HepG2 (cell line): ENCODE data around the gene PSD4. TPM values are rescaled to one million over a fixed set of nuclear protein-coding genes. Genes with fewer than 3 reads are reported as not detected.

ENCODE experiments used
- ATAC-seq: fragments of 200-7000 bp; cut with Tn5 transposase; 3 replicates; pipeline ENCODE4 v1.9.1; 2020; ENCODE audit warnings: mild to moderate bottlenecking, moderate library complexity
- BruUV-seq: library from RNA; stranded (reverse); fragments of 400-500 nt; replicated peaks from 2 replicates; lab custom pipeline; 2021; lab: Mats Ljungman, UMichigan
- CTCF ChIA-PET: fragments of 300-600 bp; formaldehyde crosslinking; extraction: SDS; loops from one replicate; lab custom pipeline; 2021; ENCODE audit warnings: low total read pairs, inconsistent platforms, low intra/inter-chr PET ratio; lab: Yijun Ruan, JAX
- POLR2A ChIA-PET: fragments of 350-600 bp; sonication (Branson Sonifier 250); formaldehyde crosslinking; loops from one replicate; lab custom pipeline; 2020; ENCODE audit warnings: antibody characterized with exemption, inconsistent platforms; lab: Yijun Ruan, JAX
- DNase-seq: peaks from one replicate; pipeline ENCODE4 v3.0.0-alpha.2; 2015; ENCODE audit warnings: low spot score
- FAIRE-seq: peaks from 3 replicates; lab custom pipeline; 2011; peaks lifted over from hg19 to GRCh38; lab: Jason Lieb, UNC
- H2AFZ ChIP-seq: one replicate; pipeline ENCODE4 v1.6.1; 2011; ENCODE audit warnings: low read length, inconsistent platforms
- H3K27ac ChIP-seq: fragments of 300-600 bp; 3 replicates; pipeline ENCODE4 v1.8.0; 2011; ENCODE audit warnings: mixed run types, mild to moderate bottlenecking, mixed read lengths, low read length, inconsistent platforms; ENCODE audit not compliant: insufficient read depth; ENCODE audit errors: extremely low read length
- H3K27me3 ChIP-seq, 2 experiments: fragments of 200-600 bp in 1 of 2; 2 replicates in 1 of 2; 3 replicates in 1 of 2; pipeline versions ENCODE4 v1.6.0 to v1.8.0; 2011; ENCODE audit warnings: low read length in 2 of 2, mild to moderate bottlenecking in 2 of 2, moderate library complexity in 2 of 2, inconsistent platforms in 1 of 2; ENCODE audit not compliant: insufficient read depth in 2 of 2, control insufficient read depth in 1 of 2
- H3K36me3 ChIP-seq, 2 experiments: fragments of 200-600 bp in 1 of 2; replicated peaks in 1 of 2; 2 replicates in 1 of 2; 3 replicates in 1 of 2; pipeline versions ENCODE4 v1.5.1 to v1.8.0; 2011; ENCODE audit warnings: low read length in 2 of 2, inconsistent platforms in 1 of 2; ENCODE audit not compliant: insufficient read depth in 2 of 2, control insufficient read depth in 1 of 2
- H3K4me1 ChIP-seq: 2 replicates; pipeline ENCODE4 v1.5.1; 2012; ENCODE audit warnings: low read length, inconsistent platforms; ENCODE audit not compliant: insufficient read depth
- H3K4me2 ChIP-seq: 2 replicates; pipeline ENCODE4 v1.6.0; 2011; ENCODE audit warnings: low read depth, low read length, inconsistent platforms
- H3K4me3 ChIP-seq, 3 experiments: fragments of 200-600 bp in 1 of 3; sonication (generic), shearing (Covaris generic) in 1 of 3; replicated peaks in 1 of 3; 2 replicates each; pipeline ENCODE4 v1.5.1; 2011 to 2016; ENCODE audit warnings: low read length in 3 of 3, inconsistent platforms in 2 of 3, low read depth in 2 of 3, mild to moderate bottlenecking in 2 of 3, control low read depth in 1 of 3, mixed read lengths in 1 of 3; ENCODE audit not compliant: insufficient read depth in 1 of 3
- H3K79me2 ChIP-seq: one replicate; pipeline ENCODE4 v1.6.1; 2011; ENCODE audit warnings: low read length, inconsistent platforms; ENCODE audit not compliant: insufficient read depth
- H3K9ac ChIP-seq: 2 replicates; pipeline ENCODE4 v1.6.0; 2011; ENCODE audit warnings: mild to moderate bottlenecking, low read depth, low read length, inconsistent platforms; ENCODE audit not compliant: insufficient read depth
- H3K9me3 ChIP-seq: 2 replicates; pipeline ENCODE4 v1.5.1; 2012; ENCODE audit warnings: mild to moderate bottlenecking, low read length
- H4K20me1 ChIP-seq: 2 replicates; pipeline ENCODE4 v1.6.0; 2011; ENCODE audit warnings: inconsistent platforms, mild to moderate bottlenecking, low read length, moderate library complexity; ENCODE audit not compliant: insufficient read depth
- NFAT5 ChIP-seq: sonication (generic); formaldehyde crosslinking; IDR thresholded peaks from 2 replicates; pipeline ENCODE4 v1.4.0; 2020; ENCODE audit warnings: missing genetic modification reagents
- RFX5 ChIP-seq: IDR thresholded peaks from 2 replicates; pipeline ENCODE4 v1.6.1; 2011; ENCODE audit warnings: low read depth, low read length, improper control_type of control experiment
- TBP ChIP-seq: sonication (generic); formaldehyde crosslinking; IDR thresholded peaks from 2 replicates; pipeline ENCODE4 v1.5.0; 2020; ENCODE audit warnings: missing genetic modification reagents
- ZBTB40 ChIP-seq, 2 experiments: fragments of 450-650 bp in 1 of 2; sonication (generic) in 1 of 2; formaldehyde crosslinking in 1 of 2; IDR thresholded peaks; 2 replicates each; pipeline versions ENCODE4 v1.6.1 to v1.8.0; 2016 to 2022; ENCODE audit warnings: antibody characterized with exemption in 1 of 2, mild to moderate bottlenecking in 1 of 2, missing genetic modification reagents in 1 of 2
- ZNF800 ChIP-seq: sonication (generic); formaldehyde crosslinking; IDR thresholded peaks from 2 replicates; pipeline ENCODE4 v1.4.0; 2020; ENCODE audit warnings: missing genetic modification reagents
- WGBS: methylation state at CpG from one replicate; pipeline ENCODE4 v1.1.6; 2017; ENCODE audit warnings: low lambda C conversion rate; 5-methylcytosine and 5-hydroxymethylcytosine counted together
- in situ Hi-C: cut with HindIII; loops from 2 replicates; pipeline ENCODE4 v1.10.0; 2017; ENCODE audit warnings: low pct_unique_long_range_greater_than_20kb; ENCODE audit not compliant: extremely low pct_ligation_motif_present
- intact Hi-C: fragments of 100-400 bp; cut with micrococcal nuclease; formaldehyde crosslinking; loops from one replicate; pipeline ENCODE4 v1.10.0; 2022; ENCODE audit not compliant: unreplicated experiment
- polyA plus RNA-seq, 8 experiments: library from polyadenylated mRNA; depleted of rRNA in 3 of 8; stranded (reverse) in 7 of 8; unstranded in 1 of 8; fragments of >200 nt; fragmentation: Illumina TruSeq in 4 of 8; extraction: Trizol in 4 of 8; gene quantifications; 2 replicates each; pipeline versions ENCODE4 v1.2.1 to v1.2.3, GENCODE V29; 2011 to 2016; ENCODE audit warnings: low read depth in 4 of 8, missing spikeins in 1 of 8, mixed read lengths in 1 of 8; ENCODE audit not compliant: insufficient read depth in 1 of 8
- total RNA-seq, 5 experiments: library from RNA; depleted of rRNA; stranded (reverse); fragments of >200 nt; fragmentation: Illumina TruSeq; extraction: Trizol; gene quantifications; 2 replicates each; pipeline ENCODE4 v1.2.3, GENCODE V29; 2016; ENCODE audit warnings: low read depth in 1 of 5

The PSD4 gene
- total and polyA plus RNA-seq, 2 of the 13 experiments (the other 11 are each of a cell fraction or from before 2014, with no cell fraction given), result 5.8 to 9.4 TPM

- CTCF ChIA-PET, result no interaction called here
- no TSS peak for BruUV-seq
- Histone ChIP-seq H3K4me3 (no peak overlapping the region), H3K27me3 (0 out of 5 replicates have a peak, but pooled peaks cover 0 to 5% of the 10 kb centered on the region in 2 experiments), H2AFZ (no peak overlapping the region), H4K20me1 (no peaks in the 10 kb centered on the region), H3K4me1 (peaks cover 43% of the 10 kb centered on the region), H3K9ac (no peak overlapping the region), H3K4me2 (no peak overlapping the region), H3K79me2 (no peaks in the 10 kb centered on the region), H3K36me3 (no peaks in the 10 kb centered on the region), H3K27ac (no peak overlapping the region), H3K9me3 (no peaks in the 10 kb centered on the region)
- in situ Hi-C loops (no loop called here), intact Hi-C loops (no loop called here)
- FAIRE-seq (no peak), DNase-seq (no peak), ATAC-seq (no peak)
- POLR2A ChIA-PET, result no interaction called here
- WGBS, result 73% methylated on average over 3 of the region's 3 CpGs
- TF ChIP-seq NFAT5 (CRISPR knock-in tag) (no peak), ZBTB40 (IDR thresholded peaks at IDR 0.05) (no peak), ZBTB40 (CRISPR knock-in tag; IDR thresholded peaks at IDR 0.05) (no peak), TBP (CRISPR knock-in tag) (no peak), ZNF800 (CRISPR knock-in tag) (no peak), RFX5 (no peak)
These were observed 53.9 kb downstream of the PSD4 start for GRCh38 chr2:113227698-113228097.
